ENCODE measurements around the gene GPATCH1. TPM values are rescaled to one million over a fixed set of nuclear protein-coding genes. Genes with fewer than 3 reads are reported as not detected.

The GPATCH1 gene
- total and polyA plus RNA-seq, 2 of the 13 experiments (the other 11 are each of a cell fraction or from before 2014, with no cell fraction given): 6.8 to 6.9 TPM

GRCh38 chr19:33064792-33065550, 16.0 kb upstream of the GPATCH1 start, which contains the start of gene RHPN2 (continued):
- TF ChIP-seq AKNA (CRISPR knock-in tag; IDR thresholded peaks at IDR 0.05; ENCODE audit: borderline replicate concordance) (no peak), ZSCAN20 (CRISPR knock-in tag; IDR thresholded peaks at IDR 0.05; ENCODE audit: borderline replicate concordance) (no peak), RAD21 (CRISPR knock-in tag; IDR thresholded peaks at IDR 0.05) (no peak), SRY (CRISPR knock-in tag; IDR thresholded peaks at IDR 0.05) (no peak), ZNF17 (CRISPR knock-in tag; IDR thresholded peaks at IDR 0.05) (no peak), BORCS8-MEF2B (CRISPR knock-in tag; IDR thresholded peaks at IDR 0.05) (peak; percentile 31; the same call in 1 of the 2 replicates), CHCHD3 (CRISPR knock-in tag; IDR thresholded peaks at IDR 0.05) (no peak), BRF2 (CRISPR knock-in tag; IDR thresholded peaks at IDR 0.05) (no peak), ZNF619 (CRISPR knock-in tag; IDR thresholded peaks at IDR 0.05) (no peak), ZNF367 (CRISPR knock-in tag; IDR thresholded peaks at IDR 0.05; ENCODE audit: borderline replicate concordance) (no peak), ZUFSP (CRISPR knock-in tag; IDR thresholded peaks at IDR 0.05; ENCODE audit: borderline replicate concordance) (no peak), CENPT (CRISPR knock-in tag; IDR thresholded peaks at IDR 0.05; ENCODE audit: low read depth) (no peak), GPN1 (CRISPR knock-in tag; IDR thresholded peaks at IDR 0.05; ENCODE audit: borderline replicate concordance) (no peak), ZFP37 (CRISPR knock-in tag; IDR thresholded peaks at IDR 0.05; ENCODE audit: borderline replicate concordance) (no peak), ZSCAN12 (CRISPR knock-in tag; IDR thresholded peaks at IDR 0.05) (no peak), ZNF329 (CRISPR knock-in tag; IDR thresholded peaks at IDR 0.05; ENCODE audit: low read depth) (no peak), CBX1 (IDR thresholded peaks at IDR 0.05; ENCODE audit: low read depth) (no peak), TCF7 (IDR thresholded peaks at IDR 0.05; ENCODE audit: low read depth) (no peak), SMARCE1 (IDR thresholded peaks at IDR 0.05; ENCODE audit: borderline replicate concordance) (no peak), SPEN (CRISPR knock-in tag; IDR thresholded peaks at IDR 0.05; ENCODE audit: low read depth) (peak; percentile 58), RBFOX2 (IDR thresholded peaks at IDR 0.05; ENCODE audit: low read depth, low read length) (peak; percentile 70; the same call in 1 of the 2 replicates), PLRG1 (conservative IDR thresholded peaks at IDR 0.05) (no peak)
